ENCODE measurements around the gene ZNF423.

GRCh38 chr16:49750341-49751000, 105.4 kb downstream of the ZNF423 start:
- TF ChIP-seq CTCF (IDR thresholded peaks at IDR 0.05; ENCODE audit: insufficient read depth, low read depth, low read length) (no peak), EZH2 (IDR thresholded peaks at IDR 0.05; ENCODE audit: insufficient read depth, low read length) (no peak)

Measured in astrocyte (in vitro differentiated cells and primary cell).